GM04503 (cell line): ENCODE measurements around the gene AGBL5.
"Not testable (repeated sequence)": the region's sequence is repeated elsewhere in the genome, so short reads cannot be mapped to it uniquely, and the experiment has no call there.

Experiments used
- DNase-seq: peaks from one replicate; pipeline ENCODE4 v3.0.0-alpha.2; 2012; ENCODE audit warnings: low read depth

AGBL5 gene

GRCh38 chr2:27091746-27092695 is 40.6 kb downstream of the AGBL5 start:
- no peak for DNase-seq

- no peak for DNase-seq
Measured at GRCh38 chr2:27092696-27093429, 41.4 kb downstream of the AGBL5 start.

GRCh38 chr2:27093430-27094352 is 42.2 kb downstream of the AGBL5 start:
- DNase-seq, result no peak

GRCh38 chr2:27094353-27094984 is 43.0 kb downstream of the AGBL5 start:
- no peak for DNase-seq

GRCh38 chr2:27095427-27095744 is 43.9 kb downstream of the AGBL5 start:
- DNase-seq, result no peak

GRCh38 chr2:27095745-27096651 is 44.5 kb downstream of the AGBL5 start:
- DNase-seq, result no peak

GRCh38 chr2:27096748-27097297 is 45.4 kb downstream of the AGBL5 start:
- DNase-seq, result no peak

- no peak for DNase-seq
Measured at GRCh38 chr2:27097341-27097740, 45.9 kb downstream of the AGBL5 start.

- no peak for DNase-seq
Measured at GRCh38 chr2:27099334-27099955, 48.0 kb downstream of the AGBL5 start.

GRCh38 chr2:27100036-27100435 is 48.6 kb downstream of the AGBL5 start:
- DNase-seq, result no peak

GRCh38 chr2:27102329-27102728 is 50.9 kb downstream of the AGBL5 start:
- DNase-seq, result no peak

- DNase-seq, result no peak
Measured at GRCh38 chr2:27105981-27106380, 54.5 kb downstream of the AGBL5 start.

GRCh38 chr2:27108221-27108620 is 56.8 kb downstream of the AGBL5 start:
- DNase-seq, result no peak

GRCh38 chr2:27109083-27109482 is 57.6 kb downstream of the AGBL5 start:
- DNase-seq, result no peak

GRCh38 chr2:27110603-27111352 is 59.3 kb downstream of the AGBL5 start:
- not testable (repeated sequence) for DNase-seq

GRCh38 chr2:27111392-27112078 is 60.1 kb downstream of the AGBL5 start:
- DNase-seq, result not testable (repeated sequence)

GRCh38 chr2:27115519-27115918 is 64.1 kb downstream of the AGBL5 start:
- no peak for DNase-seq

- DNase-seq, result no peak
Measured at GRCh38 chr2:27117995-27118524, 66.6 kb downstream of the AGBL5 start.
